Neural cell (in vitro differentiated cells): ENCODE results near the gene RTP5. TPM values are rescaled to one million over a fixed set of nuclear protein-coding genes. Genes with fewer than 3 reads are reported as not detected.
A peak's percentile ranks its signal among the peaks of the same experiment; 100 is the strongest.

ENCODE experiments used
- H2AFZ ChIP-seq: fragments of 200-600, 300-800 bp; sonication (generic), shearing (Covaris generic); 2 replicates; pipeline ENCODE4 v1.6.0; 2014; ENCODE audit warnings: low read depth, mild to moderate bottlenecking, antibody characterized with exemption, low read length, moderate library complexity
- H3F3A ChIP-seq: fragments of 200-600 bp; shearing (Covaris generic); 2 replicates; pipeline ENCODE4 v1.6.1; 2016; ENCODE audit warnings: mild to moderate bottlenecking, moderate library complexity, mixed read lengths, antibody characterized with exemption, low read length; ENCODE audit not compliant: insufficient read depth, poor library complexity, severe bottlenecking
- H3K27ac ChIP-seq: fragments of 200-600, 300-800 bp; sonication (generic), shearing (Covaris generic); 2 replicates; pipeline ENCODE4 v1.5.1; 2014; ENCODE audit warnings: mild to moderate bottlenecking, low read length, moderate library complexity
- H3K27me3 ChIP-seq: fragments of 300-800, 200-600 bp; sonication (generic), shearing (Covaris generic); 2 replicates; pipeline ENCODE4 v1.6.0; 2014; ENCODE audit warnings: mild to moderate bottlenecking, low read depth, low read length, moderate library complexity; ENCODE audit not compliant: insufficient read depth
- H3K36me3 ChIP-seq: fragments of 300-800, 200-600 bp; sonication (generic), shearing (Covaris generic); 2 replicates; pipeline ENCODE4 v1.5.1; 2014; ENCODE audit warnings: mild to moderate bottlenecking, antibody characterized with exemption, low read length, moderate library complexity; ENCODE audit not compliant: insufficient read depth
- H3K4me2 ChIP-seq: fragments of 300-800, 200-600 bp; sonication (generic), shearing (Covaris generic); 2 replicates; pipeline ENCODE4 v1.6.0; 2014; ENCODE audit warnings: mild to moderate bottlenecking, low read length
- H3K4me3 ChIP-seq: fragments of 300-800, 200-600 bp; sonication (generic), shearing (Covaris generic); 2 replicates; pipeline ENCODE4 v1.5.1; 2014; ENCODE audit warnings: mild to moderate bottlenecking, low read length, moderate library complexity
- H3K79me2 ChIP-seq: fragments of 200-600 bp; shearing (Covaris generic); replicated peaks from 2 replicates; pipeline ENCODE4 v1.6.0; 2014; ENCODE audit warnings: mild to moderate bottlenecking, low read length, moderate library complexity; ENCODE audit not compliant: insufficient read depth
- H3K9ac ChIP-seq: fragments of 300-800, 200-600 bp; sonication (generic), shearing (Covaris generic); 2 replicates; pipeline ENCODE4 v1.6.1; 2016; ENCODE audit warnings: mild to moderate bottlenecking, low read length, mixed read lengths
- H3K9me2 ChIP-seq: fragments of 200-600 bp; shearing (Covaris generic); 2 replicates; pipeline ENCODE4 v1.6.1; 2016; ENCODE audit warnings: mild to moderate bottlenecking, low read length, mixed read lengths; ENCODE audit not compliant: insufficient read depth
- H3K9me3 ChIP-seq: fragments of 200-600, 300-800 bp; sonication (generic), shearing (Covaris generic); 2 replicates; pipeline ENCODE4 v1.6.1; 2016; ENCODE audit warnings: mild to moderate bottlenecking, mixed run types, low read length, moderate library complexity, mixed read lengths
- H4K20me1 ChIP-seq: fragments of 200-600 bp; shearing (Covaris generic); 2 replicates; pipeline ENCODE4 v1.6.1; 2016; ENCODE audit warnings: mild to moderate bottlenecking, mixed run types; ENCODE audit not compliant: insufficient read depth
- EP300 ChIP-seq: fragments of 450-650 bp; conservative IDR thresholded peaks from 2 replicates; pipeline ENCODE4 v1.6.1; 2014; ENCODE audit warnings: antibody characterized with exemption, mild to moderate bottlenecking, moderate library complexity; ENCODE audit not compliant: poor library complexity, severe bottlenecking
- EZH2 ChIP-seq: fragments of 200-600, 300-800 bp; shearing (Covaris generic), sonication (generic); IDR thresholded peaks from 2 replicates; pipeline ENCODE4 v1.6.1; 2014; ENCODE audit warnings: antibody characterized with exemption, low read length, borderline replicate concordance, mild to moderate bottlenecking; ENCODE audit not compliant: insufficient read depth, poor library complexity, severe bottlenecking
- MXI1 ChIP-seq: fragments of 450-650 bp; conservative IDR thresholded peaks from 2 replicates; pipeline ENCODE4 v1.6.1; 2014; ENCODE audit warnings: antibody characterized with exemption, mild to moderate bottlenecking; ENCODE audit not compliant: poor library complexity, severe bottlenecking
- POLR2AphosphoS5 ChIP-seq: IDR thresholded peaks from 2 replicates; pipeline ENCODE4 v1.6.1; 2012
- RAD21 ChIP-seq: fragments of 450-650 bp; conservative IDR thresholded peaks from 2 replicates; pipeline ENCODE4 v1.6.1; 2014; ENCODE audit warnings: antibody characterized with exemption, mild to moderate bottlenecking, moderate library complexity
- SMC3 ChIP-seq: fragments of 450-650 bp; conservative IDR thresholded peaks from 2 replicates; pipeline ENCODE4 v1.6.1; 2014; ENCODE audit warnings: antibody characterized with exemption, mild to moderate bottlenecking, moderate library complexity; ENCODE audit not compliant: poor library complexity
- TAF1 ChIP-seq: IDR thresholded peaks from 2 replicates; pipeline ENCODE4 v1.6.1; 2012; ENCODE audit warnings: low read depth
- polyA plus RNA-seq: library from polyadenylated mRNA; depleted of rRNA; stranded (reverse); fragments of >200 nt; gene quantifications from 2 replicates; pipeline ENCODE4 v1.2.3, GENCODE V29; 2014
- TF ChIP-seq, protein P1 (sequence below): IDR thresholded peaks from 2 replicates; pipeline ENCODE4 v1.6.1; 2012; ENCODE audit warnings: borderline replicate concordance
- TF ChIP-seq, protein P2 (sequence below): fragments of 450-650 bp; IDR thresholded peaks from 2 replicates; pipeline ENCODE4 v1.5.1; 2014; ENCODE audit warnings: antibody characterized with exemption, mild to moderate bottlenecking, moderate library complexity; ENCODE audit not compliant: poor library complexity, severe bottlenecking

RTP5 gene
- polyA plus RNA-seq, 1 donor from 2014 or later, result 1.8 TPM

DNA sequence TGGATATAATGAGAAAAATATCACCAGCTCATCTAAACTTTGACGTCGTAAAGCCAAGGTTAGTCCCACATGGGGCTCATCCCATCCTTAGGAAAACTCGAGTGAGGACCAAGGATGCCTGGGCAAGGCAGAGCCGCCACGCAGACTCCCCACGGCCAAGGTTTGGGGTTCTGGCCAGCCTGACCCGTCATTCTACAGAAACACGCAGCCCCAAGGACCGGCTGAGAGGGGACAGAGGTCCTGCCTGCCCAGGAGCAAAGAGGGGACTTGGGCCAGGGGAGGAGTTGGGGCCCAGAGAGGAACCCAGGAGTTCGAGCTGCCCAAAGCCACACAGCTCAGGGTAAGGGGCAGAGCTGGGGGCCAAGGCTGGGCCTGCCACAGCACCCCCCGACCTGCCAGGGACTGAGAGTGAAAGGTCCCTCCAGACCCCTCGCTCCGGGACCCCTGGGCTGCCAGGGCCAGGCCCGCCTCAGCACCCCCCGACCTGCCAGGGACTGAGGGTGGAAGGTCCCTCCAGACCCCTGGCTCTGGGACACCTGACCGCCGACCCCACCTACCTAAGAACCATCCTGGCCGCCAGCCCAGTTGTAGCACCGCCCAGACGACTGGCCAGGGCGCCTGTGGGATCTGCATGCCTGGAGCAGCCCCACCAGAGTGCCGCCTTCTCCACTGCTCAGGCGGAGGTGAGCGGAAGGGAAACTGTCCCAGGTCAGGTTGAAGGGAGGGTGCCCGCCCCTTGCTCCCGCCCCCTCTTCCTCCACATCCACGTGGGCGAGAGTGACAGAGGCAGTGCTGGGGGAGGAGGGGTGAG lies 11.1 kb upstream of the RTP5 start, which contains the start of gene PDCD1:
TSS of gene PDCD1 (minus strand) at position 689 of the 811 bp plus-strand sequence. CDS start at position 633, 56 bp downstream.
- H3K9me3 ChIP-seq, result no peaks in the 10 kb centered on the region
- no peak for TF ChIP-seq RAD21
- TF ChIP-seq SMC3, result no peak
- TF ChIP-seq EP300, result no peak
- TF ChIP-seq MXI1, result no peak
- TF ChIP-seq, protein P1, sequence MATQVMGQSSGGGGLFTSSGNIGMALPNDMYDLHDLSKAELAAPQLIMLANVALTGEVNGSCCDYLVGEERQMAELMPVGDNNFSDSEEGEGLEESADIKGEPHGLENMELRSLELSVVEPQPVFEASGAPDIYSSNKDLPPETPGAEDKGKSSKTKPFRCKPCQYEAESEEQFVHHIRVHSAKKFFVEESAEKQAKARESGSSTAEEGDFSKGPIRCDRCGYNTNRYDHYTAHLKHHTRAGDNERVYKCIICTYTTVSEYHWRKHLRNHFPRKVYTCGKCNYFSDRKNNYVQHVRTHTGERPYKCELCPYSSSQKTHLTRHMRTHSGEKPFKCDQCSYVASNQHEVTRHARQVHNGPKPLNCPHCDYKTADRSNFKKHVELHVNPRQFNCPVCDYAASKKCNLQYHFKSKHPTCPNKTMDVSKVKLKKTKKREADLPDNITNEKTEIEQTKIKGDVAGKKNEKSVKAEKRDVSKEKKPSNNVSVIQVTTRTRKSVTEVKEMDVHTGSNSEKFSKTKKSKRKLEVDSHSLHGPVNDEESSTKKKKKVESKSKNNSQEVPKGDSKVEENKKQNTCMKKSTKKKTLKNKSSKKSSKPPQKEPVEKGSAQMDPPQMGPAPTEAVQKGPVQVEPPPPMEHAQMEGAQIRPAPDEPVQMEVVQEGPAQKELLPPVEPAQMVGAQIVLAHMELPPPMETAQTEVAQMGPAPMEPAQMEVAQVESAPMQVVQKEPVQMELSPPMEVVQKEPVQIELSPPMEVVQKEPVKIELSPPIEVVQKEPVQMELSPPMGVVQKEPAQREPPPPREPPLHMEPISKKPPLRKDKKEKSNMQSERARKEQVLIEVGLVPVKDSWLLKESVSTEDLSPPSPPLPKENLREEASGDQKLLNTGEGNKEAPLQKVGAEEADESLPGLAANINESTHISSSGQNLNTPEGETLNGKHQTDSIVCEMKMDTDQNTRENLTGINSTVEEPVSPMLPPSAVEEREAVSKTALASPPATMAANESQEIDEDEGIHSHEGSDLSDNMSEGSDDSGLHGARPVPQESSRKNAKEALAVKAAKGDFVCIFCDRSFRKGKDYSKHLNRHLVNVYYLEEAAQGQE, result no peak
- TF ChIP-seq, protein P2, sequence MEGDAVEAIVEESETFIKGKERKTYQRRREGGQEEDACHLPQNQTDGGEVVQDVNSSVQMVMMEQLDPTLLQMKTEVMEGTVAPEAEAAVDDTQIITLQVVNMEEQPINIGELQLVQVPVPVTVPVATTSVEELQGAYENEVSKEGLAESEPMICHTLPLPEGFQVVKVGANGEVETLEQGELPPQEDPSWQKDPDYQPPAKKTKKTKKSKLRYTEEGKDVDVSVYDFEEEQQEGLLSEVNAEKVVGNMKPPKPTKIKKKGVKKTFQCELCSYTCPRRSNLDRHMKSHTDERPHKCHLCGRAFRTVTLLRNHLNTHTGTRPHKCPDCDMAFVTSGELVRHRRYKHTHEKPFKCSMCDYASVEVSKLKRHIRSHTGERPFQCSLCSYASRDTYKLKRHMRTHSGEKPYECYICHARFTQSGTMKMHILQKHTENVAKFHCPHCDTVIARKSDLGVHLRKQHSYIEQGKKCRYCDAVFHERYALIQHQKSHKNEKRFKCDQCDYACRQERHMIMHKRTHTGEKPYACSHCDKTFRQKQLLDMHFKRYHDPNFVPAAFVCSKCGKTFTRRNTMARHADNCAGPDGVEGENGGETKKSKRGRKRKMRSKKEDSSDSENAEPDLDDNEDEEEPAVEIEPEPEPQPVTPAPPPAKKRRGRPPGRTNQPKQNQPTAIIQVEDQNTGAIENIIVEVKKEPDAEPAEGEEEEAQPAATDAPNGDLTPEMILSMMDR, result no peak
- no peak for TF ChIP-seq TAF1
- no peak for TF ChIP-seq EZH2
- no peak for TF ChIP-seq POLR2AphosphoS5
- H3K27ac ChIP-seq, result peak within 1 kb of the TSS; percentile 63
- H3K4me3 ChIP-seq, result no peak within 1 kb of the TSS
- no peaks in the 10 kb centered on the region for H4K20me1 ChIP-seq
- H3K36me3 ChIP-seq, result no peaks in the 10 kb centered on the region
- H2AFZ ChIP-seq, result peak within 1 kb of the TSS; percentile 24
- no peak within 1 kb of the TSS for H3K4me2 ChIP-seq
- no peaks in the 10 kb centered on the region for H3K79me2 ChIP-seq
- peak within 1 kb of the TSS; percentile 47 for H3K9ac ChIP-seq
- H3F3A ChIP-seq, result no peaks in the 10 kb centered on the region
- no peaks in the 10 kb centered on the region for H3K27me3 ChIP-seq
- H3K9me2 ChIP-seq, result no peaks in the 10 kb centered on the region

- H3K79me2 ChIP-seq, result no peaks in the 10 kb centered on the region
- peak overlapping the region; percentile 47 for H3K9ac ChIP-seq
- peak overlapping the region; percentile 24 for H2AFZ ChIP-seq
- no peaks in the 10 kb centered on the region for H3K9me3 ChIP-seq
- H3K27ac ChIP-seq, result peak overlapping the region; percentile 63
- H3F3A ChIP-seq, result no peaks in the 10 kb centered on the region
- H3K9me2 ChIP-seq, result no peaks in the 10 kb centered on the region
- no peak overlapping the region for H3K4me2 ChIP-seq
- H4K20me1 ChIP-seq, result no peaks in the 10 kb centered on the region
- no peaks in the 10 kb centered on the region for H3K27me3 ChIP-seq
- no peaks in the 10 kb centered on the region for H3K36me3 ChIP-seq
- TF ChIP-seq EP300, result no peak
- TF ChIP-seq, protein P2, result no peak
- no peak overlapping the region for H3K4me3 ChIP-seq
Measured at GRCh38 chr2:241859017-241859435, 10.5 kb upstream of the RTP5 start.
